ENCODE data around the gene SOX11.
"Not testable (repeated sequence)": the region's sequence is repeated elsewhere in the genome, so short reads cannot be mapped to it uniquely, and the experiment has no call there.

The SOX11 gene

GRCh38 chr2:5666798-5667197 lies 25.4 kb upstream of the SOX11 start:
- TF ChIP-seq REST (IDR thresholded peaks at IDR 0.05; ENCODE audit: insufficient replicate concordance, low read depth) (no peak), GABPA (IDR thresholded peaks at IDR 0.05; ENCODE audit: low read depth) (no peak), SPI1 (IDR thresholded peaks at IDR 0.05; ENCODE audit: borderline replicate concordance, low read depth) (no peak), POLR2AphosphoS5 (IDR thresholded peaks at IDR 0.05; ENCODE audit: low read depth) (no peak), CTCF (IDR thresholded peaks at IDR 0.05; ENCODE audit: insufficient read depth, low read length) (no peak)
- no peak for DNase-seq (ENCODE audit: low read depth in 1 of 2, low spot score in 1 of 2)
- no peak overlapping the region for H3K27ac ChIP-seq (replicated peaks)
- H3K4me3 ChIP-seq (replicated peaks; ENCODE audit: insufficient read depth, low read length) = no peak overlapping the region
- no peaks in the 10 kb centered on the region for H3K27me3 ChIP-seq (ENCODE audit: insufficient read depth, poor library complexity, severe bottlenecking)

- DNase-seq (ENCODE audit: low read depth in 1 of 2, low spot score in 1 of 2); H3K27me3 ChIP-seq (ENCODE audit: insufficient read depth, poor library complexity, severe bottlenecking); H3K4me3 ChIP-seq (replicated peaks; ENCODE audit: insufficient read depth, low read length); H3K27ac ChIP-seq (replicated peaks): not testable (repeated sequence)
Observed at GRCh38 chr2:5667655-5668054, 24.5 kb upstream of the SOX11 start.

DNA sequence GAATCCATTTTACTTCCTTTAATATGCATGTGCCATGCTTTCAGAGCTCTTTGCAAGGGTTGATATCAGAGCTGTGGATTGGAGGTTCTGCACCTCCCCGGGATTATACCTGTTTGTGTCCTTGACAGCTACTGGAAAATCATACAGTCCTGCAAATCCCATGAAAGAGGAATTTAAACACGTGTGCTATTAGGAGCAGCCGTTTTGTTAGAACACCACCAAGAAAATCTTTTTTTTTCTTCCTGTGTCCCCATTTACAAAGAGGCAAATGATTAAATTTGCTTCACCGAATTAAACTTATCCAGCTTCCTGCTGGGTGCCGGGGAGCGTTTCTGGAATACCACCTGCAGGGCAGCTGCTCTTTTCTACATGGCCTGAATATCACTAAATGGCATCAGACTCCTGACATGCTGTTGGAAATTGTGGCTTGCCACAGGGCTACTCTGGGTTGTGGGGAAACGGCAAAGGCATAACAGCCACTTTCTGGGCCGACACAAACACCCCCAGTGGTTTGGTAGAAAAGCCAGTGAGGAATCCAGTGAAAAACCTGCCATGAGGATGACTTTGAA lies 23.4 kb upstream of the SOX11 start:
- Histone ChIP-seq H3K27me3 (ENCODE audit: insufficient read depth, poor library complexity, severe bottlenecking) (peaks cover 3% of the 10 kb centered on the region), H3K27ac (replicated peaks) (no peak overlapping the region), H3K4me3 (replicated peaks; ENCODE audit: insufficient read depth, low read length) (no peak overlapping the region)
- no peak for TF ChIP-seq REST (IDR thresholded peaks at IDR 0.05; ENCODE audit: insufficient replicate concordance, low read depth)
- no peak for TF ChIP-seq SPI1 (IDR thresholded peaks at IDR 0.05; ENCODE audit: borderline replicate concordance, low read depth)
- TF ChIP-seq CTCF (IDR thresholded peaks at IDR 0.05; ENCODE audit: insufficient read depth, low read length) = no peak
- TF ChIP-seq POLR2AphosphoS5 (IDR thresholded peaks at IDR 0.05; ENCODE audit: low read depth) = no peak
- no peak for TF ChIP-seq GABPA (IDR thresholded peaks at IDR 0.05; ENCODE audit: low read depth)
- no peak for DNase-seq (ENCODE audit: low read depth in 1 of 2, low spot score in 1 of 2)

GRCh38 chr2:5672749-5673144 lies 19.4 kb upstream of the SOX11 start:
- Histone ChIP-seq H3K4me3 (replicated peaks; ENCODE audit: insufficient read depth, low read length) (no peak overlapping the region), H3K27ac (replicated peaks) (no peak overlapping the region), H3K27me3 (ENCODE audit: insufficient read depth, poor library complexity, severe bottlenecking) (peaks cover 8% of the 10 kb centered on the region)
- DNase-seq (ENCODE audit: low read depth in 1 of 2, low spot score in 1 of 2) = no peak
- no peak for TF ChIP-seq REST (IDR thresholded peaks at IDR 0.05; ENCODE audit: insufficient replicate concordance, low read depth)
- no peak for TF ChIP-seq GABPA (IDR thresholded peaks at IDR 0.05; ENCODE audit: low read depth)
- no peak for TF ChIP-seq CTCF (IDR thresholded peaks at IDR 0.05; ENCODE audit: insufficient read depth, low read length)
- TF ChIP-seq SPI1 (IDR thresholded peaks at IDR 0.05; ENCODE audit: borderline replicate concordance, low read depth) = no peak
- TF ChIP-seq POLR2AphosphoS5 (IDR thresholded peaks at IDR 0.05; ENCODE audit: low read depth) = no peak

All from HL-60 (cell line).